Heart right ventricle (tissue), 16 donors: Measurements from ENCODE around the gene PDILT. TPM values are rescaled to one million over a fixed set of nuclear protein-coding genes. Genes with fewer than 3 reads are reported as not detected.

ENCODE experiments used
- ATAC-seq, 8 donors: fragments of 200-7000 bp; cut with Tn5 transposase; one replicate each; pipeline ENCODE4 v1.9.1; 2020; ENCODE audit warnings: mild to moderate bottlenecking in 8 of 8, moderate library complexity in 8 of 8, moderate number of reproducible peaks in 1 of 8
- DNase-seq, 2 donors: peaks; one replicate each; pipeline ENCODE4 v3.0.0-alpha.2; 2020
- H3K27ac ChIP-seq, 10 donors: fragments of 200-600 bp; sonication (generic) in 2 of 10; one replicate each; pipeline versions ENCODE4 v1.5.0 to v1.8.0; 2020 to 2022; ENCODE audit warnings: mild to moderate bottlenecking in 3 of 10
- H3K27me3 ChIP-seq, 7 donors: fragments of 200-600 bp; one replicate each; pipeline ENCODE4 v1.8.0; 2021 to 2022; ENCODE audit warnings: mild to moderate bottlenecking in 2 of 7
- H3K36me3 ChIP-seq, 9 donors: fragments of 200-600 bp; sonication (generic) in 1 of 9; one replicate each; pipeline versions ENCODE4 v1.5.0 to v1.8.0; 2020 to 2022; ENCODE audit warnings: mild to moderate bottlenecking in 2 of 9
- H3K4me1 ChIP-seq, 9 donors: fragments of 200-600 bp; sonication (generic) in 1 of 9; one replicate each; pipeline versions ENCODE4 v1.5.0 to v1.8.0; 2020 to 2022; ENCODE audit warnings: mild to moderate bottlenecking in 4 of 9
- H3K4me3 ChIP-seq, 10 donors: fragments of 200-600 bp; sonication (generic) in 2 of 10; one replicate each; pipeline versions ENCODE4 v1.5.0 to v1.8.0; 2020 to 2022; ENCODE audit warnings: mild to moderate bottlenecking in 7 of 10, moderate library complexity in 2 of 10
- H3K9me3 ChIP-seq, 11 donors: fragments of 200-600 bp in 10 of 11; sonication (generic) in 2 of 11; one replicate each; pipeline versions ENCODE4 v1.5.0 to v1.8.0; 2013 to 2022; ENCODE audit warnings: mild to moderate bottlenecking in 2 of 11, control low read depth in 1 of 11, moderate library complexity in 1 of 11
- WGBS, 2 donors: extraction: QIAGEN DNeasy Blood & Tissue Kit; methylation state at CpG; one replicate each; pipeline ENCODE4 v1.1.7; 2013; ENCODE audit warnings: inconsistent platforms in 1 of 2; 5-methylcytosine and 5-hydroxymethylcytosine counted together
- intact Hi-C, 10 donors: fragments of 100-400 bp; cut with DNase I; formaldehyde crosslinking; loops; one replicate each; pipeline versions ENCODE4 v1.11.1 to v1.14.2; 2022
- polyA plus RNA-seq, 2 donors: library from polyadenylated mRNA; stranded (reverse); fragments of 200-250 nt; gene quantifications; one replicate each; pipeline ENCODE4 v1.2.3, GENCODE V29; 2013
- total RNA-seq, 10 donors: library from RNA; stranded (reverse); fragmentation: NEBNext Ultra II Directional in 3 of 10; extraction: Animal tissue kit (Norgen Biotek cat#: 25700) in 3 of 10; gene quantifications; one replicate each; pipeline versions ENCODE4 v1.2.1 to v1.2.4, GENCODE V29; 2021 to 2023
- TF ChIP-seq, protein P1 (sequence below), 9 donors: fragments of 200-600 bp; sonication (generic) in 2 of 9; IDR thresholded peaks; one replicate each; pipeline versions ENCODE4 v1.5.0 to v1.8.0; 2021 to 2022; ENCODE audit warnings: antibody characterized with exemption in 9 of 9, mild to moderate bottlenecking in 5 of 9, moderate library complexity in 1 of 9
- donor health status: Arrhythmogenic right ventricular cardiomyopathy.
- donor health status: ischemic (EF 13 %, LVEDD 7.1; RV severe dilation, severe dysfunction).
- donor health status: healthy with polysubstance abuse.
- donor health status: DM: no; HTN: yes; CAD: no.
- donor health status: DM: no; HTN: no; CAD: no.
- donor health status: ischemic (EF 25% LVEDD 6.9; RV normal size, moderate dysfunction).
- donor health status: ischemic (EF 25% LVEDD 5.7; RV mildly dilated, moderate dysfunction).
- donor health status: healthy.
- donor health status: DM: yes; HTN: yes; CAD: no.
- donor health status: Ischemic cardiomyopathy.
- donor health status: ischemic (EF 35%, LVEDD 5.7; RV mildly dilated, moderate dysfunction).
- donor health status: nonischemic (EF 11% LVEDD 7.7; RV severe dilation, severe dysfunction).
- donor health status: DM: yes; HTN: yes; CAD: no.
- donor health status: PGD.
- donor health status: ischemic (EF 29% LVEDD 5.4; RV normal size, mild dysfunction).
- donor health status: nonischemic (EF 23%, LVEDD 6.1; RV moderate dilation, normal function).

Gene PDILT
- total and polyA plus RNA-seq, 12 donors = not detected

DNA sequence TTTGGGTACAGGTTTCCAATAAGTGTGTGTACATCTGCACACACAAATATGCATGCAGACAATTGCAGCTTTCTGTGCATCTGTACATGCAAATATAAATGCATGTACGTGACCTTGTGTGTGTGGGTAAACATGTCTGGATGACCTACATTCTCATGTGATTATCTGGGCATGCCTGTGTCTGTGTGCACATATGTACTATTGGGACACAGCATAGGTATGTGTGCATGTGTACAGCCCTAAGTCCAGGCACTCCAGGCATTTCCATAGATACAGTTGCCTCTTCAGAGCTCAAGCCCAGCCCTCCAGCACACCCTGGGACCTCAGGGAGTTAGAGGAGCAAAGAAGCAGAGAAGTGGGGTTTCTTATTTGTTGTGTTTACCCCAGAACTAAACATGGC is 70.1 kb downstream of the PDILT start:
- H3K4me1 ChIP-seq = no peaks in the 10 kb centered on the region
- DNase-seq = no peak
- no peak overlapping the region for H3K27ac ChIP-seq
- H3K9me3 ChIP-seq = no peaks in the 10 kb centered on the region
- H3K36me3 ChIP-seq = no peaks in the 10 kb centered on the region
- H3K27me3 ChIP-seq = peaks cover 0 to 36% (median 10%) of the 10 kb centered on the region in 7 donors
- WGBS, 2 donors = 75 to 79% methylated on average over 1 of the region's 1 CpG
- H3K4me3 ChIP-seq = no peak overlapping the region
- TF ChIP-seq, protein P1, sequence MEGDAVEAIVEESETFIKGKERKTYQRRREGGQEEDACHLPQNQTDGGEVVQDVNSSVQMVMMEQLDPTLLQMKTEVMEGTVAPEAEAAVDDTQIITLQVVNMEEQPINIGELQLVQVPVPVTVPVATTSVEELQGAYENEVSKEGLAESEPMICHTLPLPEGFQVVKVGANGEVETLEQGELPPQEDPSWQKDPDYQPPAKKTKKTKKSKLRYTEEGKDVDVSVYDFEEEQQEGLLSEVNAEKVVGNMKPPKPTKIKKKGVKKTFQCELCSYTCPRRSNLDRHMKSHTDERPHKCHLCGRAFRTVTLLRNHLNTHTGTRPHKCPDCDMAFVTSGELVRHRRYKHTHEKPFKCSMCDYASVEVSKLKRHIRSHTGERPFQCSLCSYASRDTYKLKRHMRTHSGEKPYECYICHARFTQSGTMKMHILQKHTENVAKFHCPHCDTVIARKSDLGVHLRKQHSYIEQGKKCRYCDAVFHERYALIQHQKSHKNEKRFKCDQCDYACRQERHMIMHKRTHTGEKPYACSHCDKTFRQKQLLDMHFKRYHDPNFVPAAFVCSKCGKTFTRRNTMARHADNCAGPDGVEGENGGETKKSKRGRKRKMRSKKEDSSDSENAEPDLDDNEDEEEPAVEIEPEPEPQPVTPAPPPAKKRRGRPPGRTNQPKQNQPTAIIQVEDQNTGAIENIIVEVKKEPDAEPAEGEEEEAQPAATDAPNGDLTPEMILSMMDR (IDR thresholded peaks at IDR 0.05) = no peak
- ATAC-seq = no peak
- intact Hi-C loops = no loop called here

DNA sequence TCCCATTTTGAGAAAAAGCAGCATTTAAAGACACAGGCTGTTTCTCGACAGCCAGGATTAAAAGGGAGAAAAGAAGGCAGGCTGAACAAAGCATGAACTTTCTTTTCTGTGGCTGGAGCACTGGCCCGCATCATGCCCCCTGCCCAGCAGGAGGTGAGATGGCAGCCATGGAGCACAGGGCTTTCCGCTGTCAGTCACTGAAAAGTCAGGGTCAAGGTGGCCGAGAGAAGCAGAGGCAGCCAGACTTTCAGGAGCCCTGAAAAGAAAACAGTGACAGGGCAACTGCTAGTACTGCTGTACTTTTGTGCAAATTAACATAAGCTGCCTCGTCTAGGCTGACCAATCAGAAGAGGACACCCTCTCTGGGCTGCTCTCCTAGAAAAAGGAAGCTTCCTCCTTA is 71.4 kb downstream of the PDILT start:
- TF ChIP-seq, protein P1 (IDR thresholded peaks at IDR 0.05) = no peak
- no peak overlapping the region for H3K27ac ChIP-seq
- WGBS, 2 donors = 61 to 62% methylated on average over 5 of the region's 5 CpGs
- peaks cover 0 to 36% (median 8%) of the 10 kb centered on the region in 7 donors for H3K27me3 ChIP-seq
- ATAC-seq (no peak), DNase-seq (no peak)
- no peaks in the 10 kb centered on the region for H3K9me3 ChIP-seq
- H3K36me3 ChIP-seq = no peaks in the 10 kb centered on the region
- no peak overlapping the region for H3K4me3 ChIP-seq
- intact Hi-C loops = no loop called here
- H3K4me1 ChIP-seq = no peaks in the 10 kb centered on the region

- TF ChIP-seq, protein P1 (IDR thresholded peaks at IDR 0.05) = no peak
- no peak overlapping the region for H3K27ac ChIP-seq
- peaks cover 0 to 31% (median 8%) of the 10 kb centered on the region in 7 donors for H3K27me3 ChIP-seq
- no peak for ATAC-seq
- H3K9me3 ChIP-seq = no peaks in the 10 kb centered on the region
- H3K4me1 ChIP-seq = no peaks in the 10 kb centered on the region
- no peaks in the 10 kb centered on the region for H3K36me3 ChIP-seq
- WGBS, 2 donors = 81 to 82% methylated on average over 8 of the region's 8 CpGs
- intact Hi-C loops = no loop called here
- DNase-seq = no peak
- no peak overlapping the region for H3K4me3 ChIP-seq
Measured at GRCh38 chr16:20332411-20332810, 72.1 kb downstream of the PDILT start.

DNA sequence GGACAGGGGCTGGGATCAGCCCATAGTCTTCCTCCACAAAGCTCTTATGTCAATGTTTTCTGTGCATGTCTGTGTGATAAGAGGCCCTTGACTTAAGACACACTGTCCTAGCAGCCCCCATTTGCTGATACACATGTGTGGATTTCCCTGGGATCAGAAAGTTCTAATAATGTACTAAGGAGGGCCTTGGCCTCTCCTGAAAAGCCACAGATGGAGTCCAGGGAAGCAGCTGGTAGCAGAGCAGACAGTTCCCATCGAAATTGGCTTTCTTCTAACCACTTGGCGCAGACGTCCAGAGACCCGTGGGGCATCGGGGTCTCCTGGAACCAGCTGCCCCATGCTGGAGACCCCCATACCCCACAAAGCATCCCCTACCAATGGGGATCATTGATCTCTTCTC is 72.9 kb downstream of the PDILT start:
- Histone ChIP-seq H3K36me3 (no peaks in the 10 kb centered on the region), H3K4me3 (no peak overlapping the region), H3K9me3 (no peaks in the 10 kb centered on the region), H3K4me1 (no peaks in the 10 kb centered on the region), H3K27me3 (peaks cover 0 to 25% (median 8%) of the 10 kb centered on the region in 7 donors), H3K27ac (no peak overlapping the region)
- DNase-seq (no peak), ATAC-seq (no peak)
- 78 to 81% methylated on average over 5 of the region's 5 CpGs for WGBS, 2 donors
- intact Hi-C loops = no loop called here
- TF ChIP-seq, protein P1 (IDR thresholded peaks at IDR 0.05) = no peak
